ENCODE results near the gene HEXB. TPM values are rescaled to one million over a fixed set of nuclear protein-coding genes. Genes with fewer than 3 reads are reported as not detected.

Gene HEXB
- total and polyA plus RNA-seq, 2 of the 13 experiments (the other 11 are each of a cell fraction or from before 2014, with no cell fraction given): 100 to 104 TPM

DNA sequence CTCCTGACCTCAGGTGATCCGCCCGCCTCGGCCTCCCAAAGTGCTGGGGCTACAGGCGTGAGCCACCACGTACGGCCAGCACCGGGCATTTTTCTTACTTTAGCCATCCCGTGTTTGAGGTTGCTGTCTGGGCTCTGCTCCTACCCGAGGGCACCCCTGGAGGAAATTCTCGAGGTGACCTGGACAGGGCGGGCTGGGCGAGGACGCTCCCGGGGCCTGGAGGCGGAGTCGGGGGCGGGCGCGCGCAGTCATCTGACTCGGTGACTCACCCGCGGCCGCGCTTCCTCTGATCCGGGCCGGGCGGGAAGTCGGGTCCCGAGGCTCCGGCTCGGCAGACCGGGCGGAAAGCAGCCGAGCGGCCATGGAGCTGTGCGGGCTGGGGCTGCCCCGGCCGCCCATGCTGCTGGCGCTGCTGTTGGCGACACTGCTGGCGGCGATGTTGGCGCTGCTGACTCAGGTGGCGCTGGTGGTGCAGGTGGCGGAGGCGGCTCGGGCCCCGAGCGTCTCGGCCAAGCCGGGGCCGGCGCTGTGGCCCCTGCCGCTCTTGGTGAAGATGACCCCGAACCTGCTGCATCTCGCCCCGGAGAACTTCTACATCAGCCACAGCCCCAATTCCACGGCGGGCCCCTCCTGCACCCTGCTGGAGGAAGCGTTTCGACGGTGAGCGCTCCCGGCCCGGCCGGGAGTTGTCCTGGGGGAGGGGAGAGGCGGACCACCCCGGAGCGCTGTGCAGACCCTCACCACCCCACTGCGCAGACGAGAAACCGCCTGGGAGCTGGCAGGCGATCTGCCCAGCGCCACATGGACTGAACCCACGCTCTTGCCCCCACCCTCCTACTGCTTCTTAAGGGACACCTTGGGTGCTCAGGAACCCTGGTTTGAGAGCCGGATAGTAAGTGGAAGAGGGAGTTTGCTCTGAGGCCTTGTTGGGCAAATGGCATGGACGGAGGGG, at the start of gene HEXB (continued):
- TF ChIP-seq, protein P1, sequence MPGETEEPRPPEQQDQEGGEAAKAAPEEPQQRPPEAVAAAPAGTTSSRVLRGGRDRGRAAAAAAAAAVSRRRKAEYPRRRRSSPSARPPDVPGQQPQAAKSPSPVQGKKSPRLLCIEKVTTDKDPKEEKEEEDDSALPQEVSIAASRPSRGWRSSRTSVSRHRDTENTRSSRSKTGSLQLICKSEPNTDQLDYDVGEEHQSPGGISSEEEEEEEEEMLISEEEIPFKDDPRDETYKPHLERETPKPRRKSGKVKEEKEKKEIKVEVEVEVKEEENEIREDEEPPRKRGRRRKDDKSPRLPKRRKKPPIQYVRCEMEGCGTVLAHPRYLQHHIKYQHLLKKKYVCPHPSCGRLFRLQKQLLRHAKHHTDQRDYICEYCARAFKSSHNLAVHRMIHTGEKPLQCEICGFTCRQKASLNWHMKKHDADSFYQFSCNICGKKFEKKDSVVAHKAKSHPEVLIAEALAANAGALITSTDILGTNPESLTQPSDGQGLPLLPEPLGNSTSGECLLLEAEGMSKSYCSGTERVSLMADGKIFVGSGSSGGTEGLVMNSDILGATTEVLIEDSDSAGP (CRISPR knock-in tag; IDR thresholded peaks at IDR 0.05; ENCODE audit: borderline replicate concordance): peak; percentile 60; the same call in 1 of the 2 replicates
- TF ChIP-seq CEBPG (CRISPR knock-in tag; IDR thresholded peaks at IDR 0.05) (no peak), KDM5A (IDR thresholded peaks at IDR 0.05; ENCODE audit: borderline replicate concordance, low read length) (no peak), LCORL (IDR thresholded peaks at IDR 0.05) (no peak), LCORL (CRISPR knock-in tag; IDR thresholded peaks at IDR 0.05) (peak; percentile 61; the same call in 1 of the 2 replicates), ZNF3 (CRISPR knock-in tag; IDR thresholded peaks at IDR 0.05) (no peak), ZBTB8A (CRISPR knock-in tag; IDR thresholded peaks at IDR 0.05; ENCODE audit: borderline replicate concordance, low read depth) (no peak), ZNF251 (CRISPR knock-in tag; IDR thresholded peaks at IDR 0.05) (no peak), HOXA5 (CRISPR knock-in tag; IDR thresholded peaks at IDR 0.05) (peak; percentile 20; the same call in 1 of the 2 replicates), MIXL1 (CRISPR knock-in tag; IDR thresholded peaks at IDR 0.05) (no peak), HOXA9 (CRISPR knock-in tag; IDR thresholded peaks at IDR 0.05; ENCODE audit: borderline replicate concordance) (0 out of 2 replicates have a peak, but pooled peaks have one; percentile 60), THAP9 (CRISPR knock-in tag; IDR thresholded peaks at IDR 0.05; ENCODE audit: borderline replicate concordance) (peak; percentile 38; the same call in 1 of the 2 replicates), SATB2 (CRISPR knock-in tag; IDR thresholded peaks at IDR 0.05) (no peak), SMAD9 (CRISPR knock-in tag; IDR thresholded peaks at IDR 0.05) (no peak), ZNF367 (CRISPR knock-in tag; IDR thresholded peaks at IDR 0.05; ENCODE audit: borderline replicate concordance) (no peak), ZNF296 (CRISPR knock-in tag; conservative IDR thresholded peaks at IDR 0.05) (0 out of 2 replicates have a peak, but pooled peaks have one; percentile 35), ZNF598 (CRISPR knock-in tag; IDR thresholded peaks at IDR 0.05; ENCODE audit: borderline replicate concordance) (0 out of 2 replicates have a peak, but pooled peaks have one; percentile 14), NFYC (CRISPR knock-in tag; IDR thresholded peaks at IDR 0.05) (no peak), KAT2B (IDR thresholded peaks at IDR 0.05; ENCODE audit: borderline replicate concordance, low read depth, low read length) (no peak)
- TF ChIP-seq, protein P2, sequence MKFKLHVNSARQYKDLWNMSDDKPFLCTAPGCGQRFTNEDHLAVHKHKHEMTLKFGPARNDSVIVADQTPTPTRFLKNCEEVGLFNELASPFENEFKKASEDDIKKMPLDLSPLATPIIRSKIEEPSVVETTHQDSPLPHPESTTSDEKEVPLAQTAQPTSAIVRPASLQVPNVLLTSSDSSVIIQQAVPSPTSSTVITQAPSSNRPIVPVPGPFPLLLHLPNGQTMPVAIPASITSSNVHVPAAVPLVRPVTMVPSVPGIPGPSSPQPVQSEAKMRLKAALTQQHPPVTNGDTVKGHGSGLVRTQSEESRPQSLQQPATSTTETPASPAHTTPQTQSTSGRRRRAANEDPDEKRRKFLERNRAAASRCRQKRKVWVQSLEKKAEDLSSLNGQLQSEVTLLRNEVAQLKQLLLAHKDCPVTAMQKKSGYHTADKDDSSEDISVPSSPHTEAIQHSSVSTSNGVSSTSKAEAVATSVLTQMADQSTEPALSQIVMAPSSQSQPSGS (CRISPR knock-in tag; IDR thresholded peaks at IDR 0.05): peak; percentile 62; the same call in 1 of the 2 replicates

All from HepG2 (cell line).